NCI-H748 (cell line): ENCODE measurements around the gene CPXM2.
A peak's percentile ranks its signal among the peaks of the same experiment; 100 is the strongest.

Experiments used
- DNase-seq: peaks from one replicate; lab custom pipeline; 2025; ENCODE audit not compliant: unreplicated experiment; lab: John Stamatoyannopoulos, UW

The CPXM2 gene

DNA sequence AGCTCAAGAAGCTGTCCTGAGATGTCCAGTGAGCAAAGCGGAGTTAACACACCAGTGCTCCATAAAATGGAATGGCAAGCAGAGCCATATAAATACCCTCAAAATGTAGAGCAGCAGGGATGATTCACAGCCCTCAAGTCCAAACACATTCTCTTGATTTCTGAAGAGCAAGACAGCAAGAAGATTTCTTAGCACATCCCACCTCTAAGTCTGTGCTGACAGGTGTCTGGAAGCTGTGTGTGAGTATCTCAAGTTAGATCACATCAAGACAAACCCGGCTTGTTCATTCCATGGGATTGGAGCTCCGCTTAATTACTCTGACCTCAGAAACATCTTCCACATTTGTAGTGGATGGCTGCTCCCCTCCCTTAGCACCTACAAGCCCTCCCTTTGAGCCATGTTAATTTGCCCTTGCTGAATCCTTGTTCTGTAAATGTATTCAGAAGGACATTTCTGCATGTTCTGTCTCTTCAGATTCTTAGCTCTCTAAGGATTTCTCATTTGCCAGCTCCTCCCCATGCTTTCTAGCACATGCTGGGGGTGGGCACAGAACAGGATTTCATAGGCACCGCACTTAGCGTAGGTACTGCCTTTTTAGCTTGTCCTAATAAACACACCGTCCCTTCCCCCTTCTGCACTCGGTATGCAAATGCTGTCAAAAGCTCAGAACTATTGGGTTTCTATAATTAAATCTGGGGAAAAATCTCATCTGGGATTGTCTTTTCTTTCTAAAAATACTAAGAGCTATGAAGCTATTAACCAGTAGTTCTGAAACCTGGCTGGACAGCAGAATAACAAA lies 112.7 kb downstream of the CPXM2 start:
- no peak for DNase-seq

DNA sequence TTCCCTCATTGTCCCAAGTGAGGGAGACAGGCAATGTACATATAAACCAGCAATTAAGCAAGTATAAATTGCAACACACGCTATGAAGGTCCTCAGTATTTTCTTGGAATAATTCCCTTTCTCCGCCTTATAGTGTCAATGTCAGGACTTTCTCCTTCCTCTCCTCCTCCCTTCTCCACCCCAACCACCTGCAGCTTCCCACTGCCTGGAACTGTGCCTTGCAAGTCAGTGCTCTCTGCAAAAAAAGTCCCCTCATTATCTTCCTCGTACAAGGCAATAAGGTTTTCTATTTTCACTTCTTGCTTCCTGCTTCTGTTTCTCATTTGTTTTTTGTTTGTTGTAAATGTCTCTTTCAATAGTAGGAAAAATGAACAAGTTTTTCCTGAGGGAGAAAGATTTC lies 113.7 kb downstream of the CPXM2 start:
- DNase-seq, result no peak

DNA sequence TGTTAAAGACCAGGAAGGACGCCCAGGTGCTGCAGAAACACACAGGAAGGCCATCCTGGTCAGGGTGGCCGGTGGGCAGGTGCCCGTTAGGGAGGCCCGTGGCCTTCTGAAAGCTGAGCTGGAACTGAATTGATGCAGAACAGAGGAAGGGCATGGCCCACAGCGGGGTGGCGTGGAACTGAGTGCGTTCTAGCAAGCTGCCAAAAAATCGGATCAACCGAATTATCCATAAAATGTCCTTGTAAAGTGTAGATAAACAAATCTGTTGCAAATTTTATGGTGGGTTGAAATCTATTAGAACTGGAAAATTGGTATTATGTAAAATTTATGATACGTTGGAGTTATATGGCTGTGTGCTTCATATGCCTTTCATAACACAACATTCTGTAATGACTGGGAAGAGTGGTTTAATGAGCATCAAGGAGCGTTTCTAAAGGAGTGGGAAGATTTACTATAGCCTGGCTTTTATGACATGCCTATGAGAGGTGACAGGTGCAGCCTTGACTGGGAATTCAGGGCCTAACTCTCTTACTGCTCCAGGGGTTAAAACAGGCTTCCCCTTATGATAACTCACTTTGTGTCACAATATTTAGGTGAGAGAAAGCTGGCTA lies 117.4 kb downstream of the CPXM2 start:
- no peak for DNase-seq

DNA sequence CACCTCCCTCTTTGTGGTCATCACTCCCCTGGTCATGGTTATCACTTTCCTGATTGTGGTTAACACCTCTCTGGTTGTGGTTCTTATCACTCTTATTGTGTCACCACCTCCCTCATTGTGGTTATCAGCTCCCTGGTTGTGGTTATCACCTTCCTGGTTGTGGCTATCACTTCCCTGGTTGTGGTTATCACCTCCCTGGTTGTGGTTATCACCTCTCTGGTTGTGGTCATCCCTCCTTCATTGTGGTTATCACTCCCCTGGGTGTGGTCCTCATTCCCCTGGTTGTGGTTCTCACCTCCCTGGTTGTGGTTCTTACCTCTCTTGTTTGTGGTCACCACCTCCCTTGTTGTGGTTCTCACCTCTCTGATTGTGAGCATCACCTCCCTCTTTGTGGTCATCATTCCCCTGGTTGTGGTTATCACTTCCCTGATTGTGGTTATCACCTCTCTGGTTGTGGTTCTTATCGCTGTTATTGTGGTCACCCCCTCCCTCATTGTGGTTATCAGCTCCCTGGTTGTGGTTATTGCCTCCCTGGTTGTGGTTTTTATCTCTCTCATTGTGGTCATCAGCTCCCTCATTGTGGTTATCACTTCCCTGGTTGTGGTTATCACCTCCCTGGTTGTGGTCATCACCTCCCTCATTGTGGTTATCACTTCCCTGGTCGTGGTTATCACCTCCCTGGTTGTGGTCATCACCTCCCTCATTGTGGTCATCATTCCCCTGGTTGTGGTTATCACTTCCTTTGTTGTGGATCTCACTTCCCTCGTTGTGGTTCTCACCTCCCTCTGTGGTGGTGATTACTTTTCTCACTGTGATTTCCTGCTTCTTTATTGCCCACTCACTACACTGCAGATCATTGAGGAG lies 118.7 kb downstream of the CPXM2 start:
- no peak for DNase-seq

DNA sequence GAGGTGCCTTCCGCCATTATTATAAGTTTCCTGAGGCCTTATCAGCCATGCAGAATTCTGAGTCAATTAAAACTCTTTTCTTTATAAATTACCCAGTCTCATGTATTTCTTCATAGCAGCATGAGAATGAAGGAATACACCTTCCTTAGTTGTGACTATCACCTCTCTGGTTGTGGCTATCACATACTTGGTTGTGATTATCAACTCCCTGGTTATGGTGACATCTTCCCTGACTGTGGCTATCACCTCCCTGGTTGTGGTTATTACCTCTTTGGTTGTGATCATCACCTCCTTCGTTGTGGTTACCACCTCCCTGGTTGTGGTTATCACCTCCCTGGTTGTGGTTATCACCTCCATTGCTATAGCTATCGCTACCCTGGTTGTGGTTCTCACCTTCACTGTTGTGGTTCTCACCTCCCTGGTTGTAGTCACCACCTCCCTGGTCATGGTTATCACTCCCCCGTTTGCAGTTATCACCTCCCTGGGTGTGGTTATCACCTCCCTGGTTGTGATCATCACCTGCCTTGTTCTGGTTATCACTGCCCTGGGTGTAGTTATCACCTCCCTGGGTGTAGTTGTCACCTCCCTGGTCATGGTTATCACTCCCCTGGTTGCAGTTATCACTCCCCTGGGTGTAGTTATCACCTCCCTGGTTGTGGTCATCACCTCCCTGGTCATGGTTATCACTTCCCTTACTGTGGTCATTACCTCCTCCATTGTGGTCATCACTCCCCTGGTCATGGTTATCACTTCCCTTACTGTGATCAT lies 119.5 kb downstream of the CPXM2 start:
- no peak for DNase-seq

DNA sequence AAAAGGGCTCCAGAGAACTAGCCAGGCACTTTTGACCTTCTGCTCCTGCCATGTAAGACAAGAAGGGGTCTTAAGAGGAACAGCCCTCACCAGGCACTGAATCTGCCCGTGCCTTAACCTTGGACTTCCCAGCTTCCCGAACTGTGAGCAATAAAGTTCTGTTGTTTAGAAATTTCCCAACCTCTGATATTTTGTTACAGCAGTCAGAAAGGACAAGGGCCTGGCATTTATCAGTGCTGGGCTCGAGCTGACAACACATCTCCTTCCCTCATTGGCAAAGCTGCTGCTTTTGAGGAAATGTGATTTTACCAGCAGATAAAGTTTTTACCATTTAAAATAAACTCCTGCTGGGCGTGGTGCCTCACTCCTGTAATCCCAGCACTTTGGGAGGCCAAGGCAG lies 122.0 kb downstream of the CPXM2 start:
- no peak for DNase-seq

DNA sequence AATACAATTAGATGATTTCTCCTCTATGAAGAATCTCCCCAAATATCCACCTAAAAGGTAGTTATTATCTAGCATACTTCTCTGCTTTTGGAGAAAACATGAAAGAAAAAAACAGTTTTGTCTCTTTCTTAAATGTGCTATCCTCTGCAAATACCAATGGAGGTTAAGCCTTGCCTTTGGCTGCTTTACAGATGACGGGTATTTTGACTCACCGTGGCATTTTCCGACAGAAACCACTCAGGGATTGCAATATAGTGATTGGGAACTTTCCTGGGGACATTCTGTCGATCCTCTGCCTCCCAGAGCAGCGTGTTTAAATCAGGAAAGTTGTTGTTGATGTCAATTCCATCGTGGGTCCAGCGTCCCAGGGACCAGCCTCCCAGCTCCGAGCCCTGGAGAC lies 124.8 kb downstream of the CPXM2 start:
- DNase-seq, result no peak

DNA sequence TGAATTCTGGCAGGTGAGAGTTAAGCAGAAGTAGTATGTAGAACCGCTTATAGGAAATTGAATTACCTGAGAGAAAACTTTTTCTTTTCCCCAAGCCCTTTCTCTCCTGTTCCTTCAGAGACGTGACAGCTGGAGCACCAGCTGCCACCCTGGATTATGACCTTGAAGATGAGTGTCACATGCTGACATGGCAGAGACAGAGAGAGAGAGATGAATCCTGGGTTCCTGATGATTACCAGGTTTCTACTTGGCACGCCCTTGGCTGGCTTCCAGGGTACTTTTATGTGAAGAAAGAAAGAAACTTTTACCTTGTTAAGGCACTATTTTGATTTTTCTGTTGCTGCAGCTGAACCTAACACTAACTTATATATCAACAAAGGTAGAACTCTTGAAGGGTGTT lies 125.6 kb downstream of the CPXM2 start:
- DNase-seq, result peak; percentile 14

DNA sequence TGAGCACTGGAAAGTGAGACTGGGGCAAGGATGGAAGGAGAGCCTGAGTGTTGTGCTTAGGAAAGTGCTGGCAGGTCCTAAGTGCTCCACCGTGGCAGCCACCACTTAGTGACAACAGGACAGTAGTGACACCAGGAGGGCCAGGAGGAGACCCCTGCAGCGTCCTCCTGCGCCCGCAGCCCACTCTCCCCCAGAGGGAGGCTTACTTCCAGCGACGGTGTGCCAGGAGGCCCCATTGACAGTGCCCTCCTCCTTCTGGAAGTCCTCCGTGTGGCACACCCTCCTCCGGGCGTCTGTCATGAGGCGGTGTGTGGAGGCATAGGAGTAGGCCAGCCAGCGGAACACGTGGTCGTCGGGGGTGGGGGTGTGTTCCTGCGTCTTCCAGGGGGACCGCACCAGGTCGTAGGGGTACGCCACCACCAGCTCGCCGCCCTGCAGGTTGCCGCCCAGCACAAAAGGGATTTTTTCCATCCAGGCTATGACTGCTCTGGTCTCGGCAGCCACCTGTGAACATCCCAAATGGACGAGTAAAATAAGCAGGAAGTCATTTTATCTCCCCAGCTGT lies 129.9 kb downstream of the CPXM2 start:
- DNase-seq, result no peak

DNA sequence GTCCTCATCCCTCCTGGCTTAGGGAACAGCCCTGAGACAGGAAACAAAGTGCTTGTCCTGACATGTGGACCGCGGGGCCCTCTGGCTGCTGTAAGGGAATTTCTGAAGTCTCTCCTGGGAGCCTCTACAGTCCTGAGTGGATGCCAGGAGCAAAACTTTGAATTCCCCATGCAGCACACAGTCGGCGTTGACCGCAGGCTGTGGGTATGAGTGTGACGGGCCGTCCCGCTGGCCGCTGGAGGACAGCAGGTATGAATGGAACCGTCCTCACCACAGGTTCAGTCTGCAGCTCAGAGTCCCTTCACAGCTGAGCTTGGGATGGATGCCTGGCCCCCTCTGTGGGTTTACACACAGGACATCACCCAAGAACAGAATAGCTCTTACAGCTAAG lies 130.6 kb downstream of the CPXM2 start:
- DNase-seq, result no peak

DNA sequence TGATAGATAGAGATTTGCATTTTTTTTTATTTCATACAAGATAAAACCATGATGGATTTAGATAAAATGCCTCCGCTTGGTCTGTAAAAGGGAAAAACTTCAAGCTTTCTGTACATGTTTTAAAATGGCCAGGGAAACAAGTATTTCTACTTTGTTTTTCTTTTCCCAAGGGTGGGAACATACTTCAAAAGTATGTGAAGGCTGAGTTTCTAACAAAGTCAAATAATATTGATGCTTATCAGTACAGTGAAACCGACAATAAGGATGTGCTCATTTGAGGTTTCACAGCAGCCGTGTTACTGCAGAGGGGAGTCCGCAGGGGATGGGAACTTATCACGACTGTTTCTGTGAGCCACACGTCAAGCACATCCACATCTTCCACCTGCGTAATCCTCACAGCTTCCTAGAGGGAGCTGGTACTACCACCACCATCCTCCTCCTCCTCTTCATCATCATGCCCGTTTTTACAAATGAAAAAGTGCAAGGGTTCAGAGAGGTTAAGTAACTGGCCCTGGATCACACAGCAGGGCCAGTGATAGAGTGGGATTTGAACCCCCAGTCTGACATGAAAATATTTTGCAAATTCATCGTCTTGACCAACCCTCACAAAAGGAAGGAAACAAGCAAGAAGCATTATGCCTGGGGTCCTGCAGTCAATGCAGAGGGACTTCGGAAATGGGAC lies 131.1 kb downstream of the CPXM2 start:
- no peak for DNase-seq

DNA sequence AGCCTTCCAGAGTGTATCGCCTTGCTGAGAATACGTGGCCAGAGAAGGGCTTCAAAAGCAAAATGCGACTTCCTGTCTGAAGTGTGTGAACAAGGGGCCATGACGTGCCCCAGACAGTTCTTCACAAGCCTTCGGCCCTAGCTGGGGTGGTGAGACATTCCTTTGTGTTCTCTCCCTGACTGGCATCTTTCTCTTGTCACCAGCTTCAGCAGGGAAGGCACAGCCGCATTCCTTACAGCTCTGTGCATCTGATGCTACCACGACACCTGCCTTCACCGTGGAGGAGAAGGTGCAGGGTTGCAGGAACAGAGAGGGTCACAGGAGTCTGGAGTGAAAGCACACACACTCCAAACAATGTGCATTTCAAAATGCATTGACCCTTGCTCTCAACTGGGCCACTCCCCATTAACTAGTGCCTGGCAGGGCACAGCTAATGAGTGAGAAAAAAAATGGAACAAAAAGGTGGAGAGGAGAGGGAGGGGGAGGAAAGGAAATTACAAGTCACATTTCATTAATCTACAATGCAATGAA lies 132.0 kb downstream of the CPXM2 start:
- DNase-seq, result peak; percentile 60

DNA sequence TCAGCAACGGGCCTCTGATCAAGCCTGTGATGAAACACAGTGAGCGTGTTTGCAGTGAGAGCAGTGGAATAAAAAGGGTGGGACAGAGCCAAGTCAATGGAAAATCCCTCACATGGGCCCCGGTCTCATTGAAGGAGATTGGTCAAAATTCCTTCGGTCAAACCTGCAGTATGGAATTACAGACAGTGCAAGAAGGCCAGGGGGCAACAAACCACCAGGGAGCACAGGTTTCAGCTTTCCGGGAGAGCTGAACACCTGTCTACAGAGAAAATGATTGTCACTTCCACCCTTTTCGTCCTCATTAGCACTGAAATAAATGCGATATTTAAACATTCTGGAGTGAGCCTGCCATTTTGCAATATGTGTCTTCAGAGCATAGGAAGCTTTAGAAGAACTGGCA lies 132.6 kb downstream of the CPXM2 start:
- no peak for DNase-seq

DNA sequence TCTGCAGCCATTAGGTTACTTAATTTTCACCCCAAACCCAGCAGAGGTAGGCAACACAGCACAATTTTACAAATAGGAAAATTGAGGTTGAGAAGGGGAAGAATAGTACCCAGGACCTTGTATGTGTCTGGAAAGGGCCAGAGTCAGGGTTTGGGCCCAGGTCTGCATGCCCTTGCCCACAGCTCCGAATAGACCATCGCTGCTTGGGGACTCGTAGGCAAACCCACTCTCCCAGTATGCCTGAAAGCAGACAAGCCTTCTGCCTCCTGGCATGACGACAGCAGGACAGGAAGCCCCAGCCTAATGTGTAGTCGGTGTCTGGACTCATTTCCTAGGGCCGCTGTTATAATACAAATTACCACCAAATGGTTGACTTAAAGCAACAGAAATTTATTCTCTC lies 133.8 kb downstream of the CPXM2 start:
- DNase-seq, result no peak

DNA sequence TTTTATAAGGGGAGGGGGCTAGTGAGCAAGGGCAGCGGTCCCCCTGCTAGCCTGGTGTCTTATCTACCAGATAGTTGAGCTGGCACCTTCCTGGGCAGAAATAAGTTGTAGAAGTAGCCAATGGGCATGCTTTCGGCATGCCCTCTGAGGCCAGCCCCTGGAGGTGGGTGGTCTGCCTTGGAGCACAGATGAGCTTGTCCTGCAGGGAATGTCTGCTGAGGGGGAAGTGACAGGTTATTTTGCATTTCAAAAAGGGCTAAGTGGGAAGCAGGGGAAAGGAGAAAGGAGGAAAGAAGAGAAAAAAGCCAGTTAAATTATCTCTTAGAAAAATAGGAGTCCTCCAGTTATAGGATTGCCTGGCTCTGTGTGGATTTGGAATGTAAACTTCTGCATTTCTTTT lies 136.5 kb downstream of the CPXM2 start:
- no peak for DNase-seq

DNA sequence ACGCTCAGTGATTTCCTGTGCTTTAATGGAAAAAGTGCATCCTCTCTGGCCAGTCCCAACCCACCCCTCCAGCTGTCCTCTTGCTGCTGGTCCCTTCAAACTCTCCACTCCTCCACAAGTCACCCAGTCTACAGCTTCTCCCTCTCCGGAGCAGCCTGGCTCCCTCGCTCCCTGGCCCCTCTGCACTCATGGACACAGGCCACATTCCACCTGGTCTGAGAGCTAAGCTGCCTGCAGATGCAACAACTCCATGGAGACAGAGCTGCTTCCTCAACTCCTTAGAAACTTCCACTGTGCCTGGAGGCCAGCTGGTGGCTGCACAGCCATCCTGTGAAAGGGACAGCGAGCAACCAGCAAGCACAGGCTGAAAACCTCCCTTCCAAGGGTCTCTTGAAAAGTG lies 137.5 kb downstream of the CPXM2 start:
- DNase-seq, result no peak

DNA sequence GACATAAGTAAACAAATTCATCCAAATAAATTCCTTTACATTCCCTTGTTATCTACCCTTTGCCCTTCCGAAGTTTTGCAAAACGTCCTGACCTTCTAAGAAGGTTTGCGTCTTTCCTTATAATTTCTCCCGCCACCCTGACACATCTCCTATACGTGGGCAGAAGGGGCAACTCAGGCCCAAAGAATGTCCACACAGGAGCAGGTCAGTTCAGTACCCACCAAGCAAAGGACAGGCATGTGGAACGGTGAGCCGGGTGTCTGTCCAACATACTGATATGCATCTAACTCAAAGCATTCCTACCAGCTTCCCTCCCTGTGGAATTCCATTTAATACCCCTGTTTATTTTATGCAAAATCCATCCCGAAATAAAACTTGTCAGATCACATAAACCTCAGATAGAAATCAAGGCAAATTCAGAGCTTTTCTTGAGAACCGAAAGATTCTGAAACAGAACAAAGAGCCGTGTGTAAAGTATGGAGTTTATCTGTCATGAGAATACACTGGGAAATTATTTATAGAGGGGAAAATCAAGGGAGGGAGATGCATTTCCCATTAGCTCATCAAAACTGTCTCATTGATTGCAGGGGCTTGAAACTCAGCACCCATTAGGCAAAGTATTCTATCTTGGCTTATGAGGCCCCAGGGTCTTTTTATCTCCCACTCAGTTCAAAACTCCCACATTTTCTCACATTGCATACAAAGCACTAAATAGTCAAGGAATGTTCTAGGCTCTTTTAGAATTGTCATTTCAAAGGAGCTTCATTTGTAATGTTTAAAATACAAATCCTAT lies 140.1 kb downstream of the CPXM2 start:
- DNase-seq, result no peak

DNA sequence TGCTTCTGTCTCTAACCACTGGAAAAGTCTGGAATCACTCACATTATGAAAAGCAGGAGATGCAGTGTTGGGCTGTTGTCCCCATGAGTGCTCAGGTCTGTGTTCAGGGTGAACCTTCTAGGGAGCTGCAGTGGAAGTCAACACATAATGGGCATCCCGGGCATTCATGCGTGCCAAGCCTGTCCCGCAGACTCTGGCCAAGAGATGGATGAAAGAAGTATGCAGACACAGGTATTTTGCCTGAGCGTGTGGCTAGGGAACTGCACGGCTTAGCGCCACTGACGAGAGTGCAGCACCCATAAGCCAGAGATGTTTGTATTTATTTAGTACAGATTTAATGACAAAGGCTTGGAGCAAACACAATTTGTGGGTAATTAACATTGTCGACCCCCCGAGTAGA lies 140.7 kb downstream of the CPXM2 start:
- DNase-seq, result no peak

DNA sequence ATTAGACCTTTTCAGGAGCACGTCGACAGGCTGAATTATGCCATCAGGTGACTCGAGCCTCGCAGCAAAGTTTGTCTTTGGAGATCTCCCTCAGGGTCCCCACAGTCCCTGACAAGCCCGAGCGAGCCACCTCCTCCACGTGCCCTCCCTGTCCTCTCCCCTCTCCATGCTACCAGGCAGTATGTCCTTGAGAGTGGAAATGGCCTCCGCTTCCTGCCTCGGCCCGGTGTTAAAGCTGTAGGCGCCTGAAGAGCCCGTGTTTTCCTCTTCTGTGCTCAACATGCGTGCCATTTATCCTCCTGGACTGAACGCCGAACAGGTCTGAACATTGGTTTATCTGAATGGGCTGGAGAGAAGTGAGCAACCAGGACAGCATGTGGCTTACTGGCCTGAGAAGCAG lies 142.9 kb downstream of the CPXM2 start:
- DNase-seq, result no peak
